Neuron (in vitro differentiated cells): Measurements from ENCODE around the gene MIXL1.
"Not testable (repeated sequence)": the region's sequence is repeated elsewhere in the genome, so short reads cannot be mapped to it uniquely, and the experiment has no call there.

Experiments used
- H2AFZ ChIP-seq: one replicate; pipeline ENCODE4 v1.6.1; 2013; ENCODE audit warnings: low read depth, mild to moderate bottlenecking, inconsistent platforms, low read length, moderate library complexity
- H3K27me3 ChIP-seq: one replicate; pipeline ENCODE4 v1.6.1; 2013; ENCODE audit warnings: low read length; ENCODE audit not compliant: insufficient read depth
- H3K36me3 ChIP-seq: one replicate; pipeline ENCODE4 v1.6.1; 2013; ENCODE audit warnings: low read length; ENCODE audit not compliant: insufficient read depth
- H3K4me1 ChIP-seq: one replicate; pipeline ENCODE4 v1.6.1; 2013; ENCODE audit warnings: low read length; ENCODE audit not compliant: insufficient read depth
- H3K4me3 ChIP-seq: 2 replicates; pipeline ENCODE4 v1.5.1; 2013; ENCODE audit warnings: mild to moderate bottlenecking, low read length, moderate library complexity
- H3K9me3 ChIP-seq: one replicate; pipeline ENCODE4 v1.6.1; 2013; ENCODE audit warnings: low read length

Gene MIXL1

GRCh38 chr1:226223786-226224244, 351 bp downstream of the MIXL1 start:
- Histone ChIP-seq H3K4me3 (peak overlapping the region; percentile 50), H3K4me1 (no peaks in the 10 kb centered on the region), H3K9me3 (no peaks in the 10 kb centered on the region), H3K36me3 (no peaks in the 10 kb centered on the region), H2AFZ (peak overlapping the region; percentile 39), H3K27me3 (peaks cover 31% of the 10 kb centered on the region)

GRCh38 chr1:226226601-226227000, 3.1 kb downstream of the MIXL1 start:
- H3K4me3 ChIP-seq, result no peak overlapping the region
- H3K36me3 ChIP-seq, result peaks cover 11% of the 10 kb centered on the region
- no peaks in the 10 kb centered on the region for H3K9me3 ChIP-seq
- H2AFZ ChIP-seq, result no peak overlapping the region
- peaks cover 23% of the 10 kb centered on the region for H3K27me3 ChIP-seq
- no peaks in the 10 kb centered on the region for H3K4me1 ChIP-seq

GRCh38 chr1:226233293-226233692, 9.8 kb downstream of the MIXL1 start:
- Histone ChIP-seq H3K4me3 (no peak overlapping the region), H3K27me3 (no peaks in the 10 kb centered on the region), H3K36me3 (peaks cover 52% of the 10 kb centered on the region), H2AFZ (no peak overlapping the region), H3K9me3 (no peaks in the 10 kb centered on the region), H3K4me1 (no peaks in the 10 kb centered on the region)

- no peaks in the 10 kb centered on the region for H3K27me3 ChIP-seq
- H3K36me3 ChIP-seq, result peaks cover 56% of the 10 kb centered on the region
- no peak overlapping the region for H2AFZ ChIP-seq
- H3K4me3 ChIP-seq, result no peak overlapping the region
- no peaks in the 10 kb centered on the region for H3K9me3 ChIP-seq
- H3K4me1 ChIP-seq, result no peaks in the 10 kb centered on the region
Observed at GRCh38 chr1:226233806-226234205, 10.3 kb downstream of the MIXL1 start.

- Histone ChIP-seq H3K4me1 (no peaks in the 10 kb centered on the region), H2AFZ (no peak overlapping the region), H3K9me3 (no peaks in the 10 kb centered on the region), H3K36me3 (peaks cover 55% of the 10 kb centered on the region), H3K4me3 (no peak overlapping the region), H3K27me3 (no peaks in the 10 kb centered on the region)
Observed at GRCh38 chr1:226236826-226237225, 13.4 kb downstream of the MIXL1 start.

- no peaks in the 10 kb centered on the region for H3K4me1 ChIP-seq
- no peaks in the 10 kb centered on the region for H3K27me3 ChIP-seq
- H3K4me3 ChIP-seq, result no peak overlapping the region
- H3K36me3 ChIP-seq, result peaks cover 37% of the 10 kb centered on the region
- H2AFZ ChIP-seq, result no peak overlapping the region
- H3K9me3 ChIP-seq, result no peaks in the 10 kb centered on the region
Observed at GRCh38 chr1:226239421-226239820, 16.0 kb downstream of the MIXL1 start.

- H2AFZ ChIP-seq, result no peak overlapping the region
- no peaks in the 10 kb centered on the region for H3K27me3 ChIP-seq
- H3K9me3 ChIP-seq, result no peaks in the 10 kb centered on the region
- H3K4me3 ChIP-seq, result no peak overlapping the region
- no peaks in the 10 kb centered on the region for H3K4me1 ChIP-seq
- H3K36me3 ChIP-seq, result peaks cover 25% of the 10 kb centered on the region
Observed at GRCh38 chr1:226248091-226248490, 24.6 kb downstream of the MIXL1 start.

- Histone ChIP-seq H3K36me3 (peaks cover 25% of the 10 kb centered on the region), H3K4me1 (no peaks in the 10 kb centered on the region), H3K27me3 (no peaks in the 10 kb centered on the region), H3K4me3 (no peak overlapping the region), H2AFZ (no peak overlapping the region), H3K9me3 (no peaks in the 10 kb centered on the region)
Observed at GRCh38 chr1:226248796-226249195, 25.3 kb downstream of the MIXL1 start.

- no peaks in the 10 kb centered on the region for H3K4me1 ChIP-seq
- no peaks in the 10 kb centered on the region for H3K27me3 ChIP-seq
- no peaks in the 10 kb centered on the region for H3K9me3 ChIP-seq
- no peak overlapping the region for H2AFZ ChIP-seq
- peaks cover 22% of the 10 kb centered on the region for H3K36me3 ChIP-seq
- no peak overlapping the region for H3K4me3 ChIP-seq
Observed at GRCh38 chr1:226250511-226250910, 27.0 kb downstream of the MIXL1 start.

- not testable (repeated sequence) for H3K27me3 ChIP-seq, H3K4me1 ChIP-seq, H3K9me3 ChIP-seq, H2AFZ ChIP-seq, H3K4me3 ChIP-seq
- H3K36me3 ChIP-seq, result peaks cover 20% of the 10 kb centered on the region
Observed at GRCh38 chr1:226252841-226253240, 29.4 kb downstream of the MIXL1 start.

GRCh38 chr1:226253933-226254332, 30.5 kb downstream of the MIXL1 start:
- H3K9me3 ChIP-seq, result no peaks in the 10 kb centered on the region
- no peaks in the 10 kb centered on the region for H3K27me3 ChIP-seq
- peaks cover 13% of the 10 kb centered on the region for H3K36me3 ChIP-seq
- H3K4me3 ChIP-seq, result no peak overlapping the region
- no peaks in the 10 kb centered on the region for H3K4me1 ChIP-seq
- H2AFZ ChIP-seq, result no peak overlapping the region

- Histone ChIP-seq H3K27me3 (no peaks in the 10 kb centered on the region), H3K4me3 (no peak overlapping the region), H2AFZ (no peak overlapping the region), H3K9me3 (peaks cover 4% of the 10 kb centered on the region), H3K4me1 (no peaks in the 10 kb centered on the region), H3K36me3 (peaks cover 10% of the 10 kb centered on the region)
Observed at GRCh38 chr1:226255380-226255779, 31.9 kb downstream of the MIXL1 start.

- Histone ChIP-seq H3K27me3 (no peaks in the 10 kb centered on the region), H3K4me3 (no peak overlapping the region), H2AFZ (no peak overlapping the region), H3K36me3 (peaks cover 38% of the 10 kb centered on the region), H3K9me3 (peaks cover 10% of the 10 kb centered on the region), H3K4me1 (no peaks in the 10 kb centered on the region)
Observed at GRCh38 chr1:226261818-226262217, 38.4 kb downstream of the MIXL1 start.

- Histone ChIP-seq H3K36me3 (peaks cover 39% of the 10 kb centered on the region), H3K4me3 (no peak overlapping the region), H3K9me3 (no peaks in the 10 kb centered on the region), H3K27me3 (no peaks in the 10 kb centered on the region), H2AFZ (no peak overlapping the region), H3K4me1 (peaks cover 2% of the 10 kb centered on the region)
Observed at GRCh38 chr1:226268421-226269124, 45.1 kb downstream of the MIXL1 start.
